Omental fat pad (tissue), 4 donors: ENCODE measurements around the gene MEGF6. TPM values are rescaled to one million over a fixed set of nuclear protein-coding genes. Genes with fewer than 3 reads are reported as not detected.

Experiments
- ATAC-seq: fragments of 150-250 bp; one replicate; pipeline ENCODE4 v1.9.1; 2016; ENCODE audit warnings: mild to moderate bottlenecking, moderate library complexity; ENCODE audit not compliant: low FRiP score
- DNase-seq: peaks from one replicate; pipeline ENCODE4 v3.0.0-alpha.2; 2019; ENCODE audit warnings: low spot score
- total RNA-seq, 4 donors: library from RNA; depleted of rRNA; stranded (reverse); fragments of >200 nt; gene quantifications; one replicate each; pipeline ENCODE4 v1.1.0, GENCODE V29; 2016
- TF ChIP-seq, protein P1 (sequence below), 3 donors: fragments of 450-650 bp; IDR thresholded peaks; one replicate each; pipeline ENCODE4 v1.5.1; 2016 to 2017; ENCODE audit warnings: antibody characterized with exemption in 3 of 3, mild to moderate bottlenecking in 3 of 3, moderate library complexity in 2 of 3

Gene MEGF6
- total RNA-seq, 4 donors from 2014 or later: 13.2 to 60.1 (median 21.9) TPM

DNA sequence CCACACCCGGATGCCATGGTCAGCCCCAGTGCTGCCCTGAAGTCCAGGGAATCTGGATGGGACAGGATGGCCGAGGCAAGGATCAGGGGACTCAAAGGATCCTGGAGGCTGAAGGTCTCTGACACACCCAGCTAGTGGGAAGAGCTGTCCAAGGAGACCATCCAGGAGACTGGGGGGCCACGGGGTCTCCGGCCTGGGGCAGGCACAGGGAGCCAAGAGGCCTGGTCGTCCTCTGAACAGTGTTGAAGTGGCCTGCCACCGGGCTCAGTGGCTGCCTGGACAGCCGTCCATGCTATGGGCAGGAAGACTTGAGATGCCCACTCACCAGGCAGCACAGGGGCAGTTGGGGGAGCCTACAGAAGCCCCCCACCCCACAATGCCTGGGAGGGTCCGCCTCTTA lies 41.9 kb downstream of the MEGF6 start:
- DNase-seq: no peak
- no peak for ATAC-seq
- TF ChIP-seq, protein P1, sequence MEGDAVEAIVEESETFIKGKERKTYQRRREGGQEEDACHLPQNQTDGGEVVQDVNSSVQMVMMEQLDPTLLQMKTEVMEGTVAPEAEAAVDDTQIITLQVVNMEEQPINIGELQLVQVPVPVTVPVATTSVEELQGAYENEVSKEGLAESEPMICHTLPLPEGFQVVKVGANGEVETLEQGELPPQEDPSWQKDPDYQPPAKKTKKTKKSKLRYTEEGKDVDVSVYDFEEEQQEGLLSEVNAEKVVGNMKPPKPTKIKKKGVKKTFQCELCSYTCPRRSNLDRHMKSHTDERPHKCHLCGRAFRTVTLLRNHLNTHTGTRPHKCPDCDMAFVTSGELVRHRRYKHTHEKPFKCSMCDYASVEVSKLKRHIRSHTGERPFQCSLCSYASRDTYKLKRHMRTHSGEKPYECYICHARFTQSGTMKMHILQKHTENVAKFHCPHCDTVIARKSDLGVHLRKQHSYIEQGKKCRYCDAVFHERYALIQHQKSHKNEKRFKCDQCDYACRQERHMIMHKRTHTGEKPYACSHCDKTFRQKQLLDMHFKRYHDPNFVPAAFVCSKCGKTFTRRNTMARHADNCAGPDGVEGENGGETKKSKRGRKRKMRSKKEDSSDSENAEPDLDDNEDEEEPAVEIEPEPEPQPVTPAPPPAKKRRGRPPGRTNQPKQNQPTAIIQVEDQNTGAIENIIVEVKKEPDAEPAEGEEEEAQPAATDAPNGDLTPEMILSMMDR (IDR thresholded peaks at IDR 0.05): no peak

DNA sequence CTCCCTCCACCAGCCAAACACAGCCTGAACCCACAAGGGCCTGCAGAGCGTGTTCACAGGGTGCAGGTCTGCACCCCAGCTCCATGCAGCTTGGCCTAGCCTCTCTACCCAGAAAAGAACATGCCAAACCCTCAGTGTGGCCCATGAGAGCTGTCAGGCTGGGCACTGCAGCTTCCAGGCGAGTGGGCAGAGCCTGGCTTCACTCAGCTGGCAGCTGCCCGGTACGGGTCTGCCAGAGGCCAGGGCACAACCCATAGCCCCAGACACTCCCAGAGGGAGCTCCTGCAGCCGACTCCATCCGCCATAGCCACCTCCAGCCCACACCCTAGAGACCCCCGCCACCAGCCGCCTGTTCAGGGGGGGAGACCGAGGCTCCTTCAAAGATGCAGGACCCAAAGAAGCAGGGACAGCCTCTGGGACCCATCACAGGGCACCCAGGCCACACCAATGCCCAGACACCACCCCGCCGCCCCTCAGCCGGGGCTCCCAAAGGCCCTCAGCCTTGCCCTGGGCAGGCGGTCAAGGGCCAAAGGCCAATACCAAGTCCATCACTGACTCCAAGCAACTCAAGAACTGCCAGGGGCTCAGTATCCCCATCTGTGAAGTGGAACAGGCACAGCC lies 42.4 kb downstream of the MEGF6 start:
- ATAC-seq (no peak), DNase-seq (no peak)
- TF ChIP-seq, protein P1 (IDR thresholded peaks at IDR 0.05): no peak

DNA sequence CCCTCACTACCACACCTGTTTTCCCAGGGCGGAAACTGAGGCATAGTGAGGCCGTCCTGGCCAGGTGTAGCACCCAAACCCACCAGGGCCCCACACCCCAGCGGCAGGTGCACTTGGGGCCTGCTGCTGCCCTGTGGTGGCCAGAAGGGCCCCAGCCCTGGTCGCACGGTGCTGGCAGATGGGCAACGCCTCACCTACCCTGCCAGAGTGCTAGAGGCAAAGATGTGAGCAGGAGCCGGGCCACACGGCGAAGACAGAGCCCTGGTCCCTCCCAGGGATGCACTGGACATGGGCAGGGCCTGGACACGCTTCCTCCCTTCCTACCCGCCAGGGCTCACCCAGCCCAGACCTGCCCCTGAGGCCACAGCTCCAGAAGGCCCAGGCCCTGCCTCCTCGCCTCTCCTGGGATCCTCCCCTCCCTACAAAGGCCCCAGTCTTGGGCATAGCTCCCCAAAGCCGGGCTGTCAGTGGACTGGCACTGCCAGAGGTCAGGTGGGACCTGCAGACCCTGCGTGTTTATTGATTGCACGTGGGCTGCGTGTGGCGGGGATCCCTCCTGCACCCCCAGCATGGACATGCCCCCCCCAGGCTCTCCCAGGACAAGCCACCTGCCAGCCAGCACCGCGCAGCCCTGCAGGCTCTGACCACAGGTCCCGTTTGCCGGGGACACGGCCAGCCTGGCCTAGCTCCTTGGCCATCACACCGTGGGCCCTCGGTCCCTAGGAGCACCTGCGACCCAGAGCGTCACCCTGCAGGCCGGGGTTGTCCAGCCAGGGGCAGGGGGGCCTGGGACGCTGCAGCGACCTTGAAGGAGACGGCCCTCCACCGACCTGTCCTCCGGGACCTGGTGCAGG lies 44.1 kb downstream of the MEGF6 start:
- ATAC-seq: no peak
- DNase-seq: no peak
- TF ChIP-seq, protein P1 (IDR thresholded peaks at IDR 0.05): no peak

DNA sequence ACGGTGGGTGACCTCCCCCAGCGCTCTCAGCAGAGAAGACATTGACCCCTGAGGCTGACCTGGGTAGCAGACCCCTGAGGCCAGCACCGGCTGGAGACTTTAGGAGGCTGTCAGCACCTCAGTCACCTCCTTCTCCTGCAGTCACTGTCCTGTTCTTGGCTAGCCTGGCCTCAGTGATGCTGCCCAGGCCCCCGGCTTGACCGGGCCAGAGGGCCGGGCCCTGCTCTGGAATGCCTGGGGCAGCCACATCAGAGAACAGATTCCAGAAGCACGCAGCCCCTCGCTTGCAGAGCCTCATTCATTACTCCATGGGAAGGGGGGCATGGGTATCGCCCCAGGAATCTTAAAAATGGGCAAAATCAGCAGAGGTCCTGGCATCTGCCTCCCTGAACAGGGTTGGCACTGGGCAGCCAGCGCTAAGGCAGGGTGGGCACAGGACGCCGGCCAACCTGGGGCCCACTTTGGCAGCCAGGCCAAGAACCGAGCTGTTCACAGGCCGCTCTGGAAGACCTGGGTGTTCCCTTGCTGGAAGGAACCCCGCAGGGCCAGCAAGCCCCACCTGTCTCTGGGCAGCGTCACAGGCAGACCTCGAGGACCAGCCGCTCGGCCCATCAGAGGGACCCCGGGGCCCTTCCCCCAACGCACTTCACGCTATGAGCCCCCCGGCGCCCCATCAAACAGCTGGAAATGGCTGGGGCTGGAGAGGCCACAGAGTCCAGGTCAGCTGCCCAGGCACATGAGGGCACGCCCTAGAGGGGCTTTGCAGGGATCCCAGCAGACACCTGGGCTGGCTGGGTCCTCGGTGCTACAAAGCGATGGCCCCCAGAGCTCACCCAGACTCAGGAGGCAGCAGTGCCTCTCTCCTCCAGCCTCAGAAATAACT lies 45.1 kb downstream of the MEGF6 start:
- no peak for ATAC-seq
- no peak for DNase-seq
- TF ChIP-seq, protein P1 (IDR thresholded peaks at IDR 0.05): no peak

DNA sequence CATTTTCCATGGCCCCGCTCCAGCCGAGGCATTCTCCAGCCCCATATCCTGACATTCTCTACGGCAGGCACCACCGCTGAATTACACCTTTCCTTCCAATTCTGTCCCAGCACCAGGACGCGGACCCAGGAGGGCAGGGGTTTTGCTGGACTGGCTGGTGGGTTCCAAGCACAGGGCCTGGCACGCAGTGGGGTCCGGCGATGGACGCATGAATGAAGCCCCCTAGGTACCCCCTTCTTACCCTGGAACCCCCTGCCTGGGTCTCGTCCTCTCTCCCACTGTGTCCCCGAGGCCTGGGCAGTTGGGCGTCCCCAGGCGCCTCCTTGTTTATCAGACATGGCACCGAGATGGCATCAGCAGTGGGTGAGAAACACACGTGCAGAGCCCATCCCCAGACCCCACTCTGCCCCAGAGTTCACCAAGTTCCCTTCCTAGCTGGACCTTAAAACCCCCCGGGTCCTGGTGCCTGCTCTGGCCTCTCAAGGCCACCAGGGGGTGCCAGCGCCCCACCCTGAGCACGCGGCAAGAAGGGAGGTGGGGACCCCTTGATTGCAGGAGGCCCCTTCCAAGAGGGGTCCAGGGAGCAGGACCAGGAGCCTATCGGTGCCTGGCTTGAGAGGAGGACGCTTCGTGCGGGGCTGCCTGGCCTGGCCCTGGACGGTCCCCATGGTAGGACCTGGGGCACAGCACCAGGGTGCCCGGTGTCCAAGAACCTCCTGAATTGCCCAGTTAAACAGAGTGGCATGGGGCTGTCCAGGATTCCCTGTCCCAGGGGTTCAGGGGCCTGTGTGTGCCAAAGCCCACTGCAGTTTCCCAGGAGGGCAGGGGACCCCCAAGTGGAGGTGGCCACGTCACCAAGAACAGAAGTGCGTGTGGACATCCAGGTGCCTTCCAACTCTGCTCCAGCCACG lies 46.1 kb downstream of the MEGF6 start:
- DNase-seq (no peak), ATAC-seq (no peak)
- TF ChIP-seq, protein P1 (IDR thresholded peaks at IDR 0.05): peak in 2 of 3 donors; percentile 11 to 41

DNA sequence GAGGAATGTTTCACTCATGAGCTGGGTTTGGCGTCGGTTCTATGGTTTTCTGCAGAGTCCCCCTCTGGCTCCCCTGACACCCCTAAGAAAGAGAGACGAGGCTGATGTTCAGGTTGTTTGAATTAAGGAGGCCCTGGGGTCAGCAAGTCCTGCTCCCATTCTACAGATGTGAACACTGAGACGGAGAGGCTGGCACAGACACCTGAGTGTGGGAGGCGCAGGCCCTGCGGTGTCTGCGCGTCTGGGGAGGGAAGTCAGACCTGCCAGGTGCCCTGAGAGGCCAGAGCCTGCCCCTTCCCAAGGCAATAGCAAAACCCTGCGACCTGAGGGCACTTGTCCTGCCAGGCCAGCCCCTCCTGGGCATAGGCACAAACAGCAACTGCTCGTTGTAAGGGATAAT lies 47.7 kb downstream of the MEGF6 start:
- TF ChIP-seq, protein P1 (IDR thresholded peaks at IDR 0.05): no peak
- ATAC-seq: no peak
- DNase-seq: no peak
